ENCODE data around the gene ASS1. TPM values are rescaled to one million over a fixed set of nuclear protein-coding genes. Genes with fewer than 3 reads are reported as not detected.

ASS1 gene
- total RNA-seq, 1 experiment from 2014 or later: 255 TPM

GRCh38 chr9:130448771-130449603 lies 4.2 kb downstream of the ASS1 start:
- no peak for DNase-seq
- H3K36me3 ChIP-seq (ENCODE audit: low read depth): no peaks in the 10 kb centered on the region
- no peak overlapping the region for H3K27ac ChIP-seq
- peaks cover 7% of the 10 kb centered on the region; the same call in 1 of the 2 replicates for H3K79me2 ChIP-seq (ENCODE audit: low read depth)
- ChIA-PET CTCF (interaction anchor here (0.6 to 0.7 kb wide), 4 partner anchors 11 to 472 kb away, joined by 5 to 12 read pairs (median 8); no protein-coding TSS in a partner anchor), POLR2A (ENCODE audit: unreplicated experiment) (no interaction called here)
- H3F3A ChIP-seq (ENCODE audit: insufficient read depth, low read depth): peaks cover 7% of the 10 kb centered on the region; the same call in 1 of the 2 replicates
- no TSS peak for BruUV-seq (replicated peaks)
- no peaks in the 10 kb centered on the region for H3K9me2 ChIP-seq (ENCODE audit: insufficient read depth)
- no peaks in the 10 kb centered on the region for H3K27me3 ChIP-seq (ENCODE audit: insufficient read depth, low read depth)
- H3K4me1 ChIP-seq (replicated peaks; ENCODE audit: insufficient read depth): peaks cover 42% of the 10 kb centered on the region
- no peak overlapping the region for H2AFZ ChIP-seq
- H4K20me1 ChIP-seq (ENCODE audit: insufficient read depth): peaks cover 25% of the 10 kb centered on the region
- peak overlapping the region; percentile 99; the same call in 1 of the 2 replicates for H3K4me2 ChIP-seq
- no peaks in the 10 kb centered on the region for H3K9me3 ChIP-seq (ENCODE audit: insufficient read depth, low read depth)
- intact Hi-C loops (cut with micrococcal nuclease; ENCODE audit: unreplicated experiment): loop anchor here (5.0 kb wide), 2 partner anchors 207 to 322 kb away; no protein-coding TSS in a partner anchor
- no peak overlapping the region for H3K4me3 ChIP-seq
- TF ChIP-seq EZH2 (IDR thresholded peaks at IDR 0.05; ENCODE audit: low read depth) (no peak), CTCF (conservative IDR thresholded peaks at IDR 0.05) (no peak)

- intact Hi-C loops (cut with micrococcal nuclease; ENCODE audit: unreplicated experiment): loop anchor here (2.0 to 5.0 kb wide), 2 partner anchors 36 to 343 kb away; no protein-coding TSS in a partner anchor
Observed at GRCh38 chr9:130450344-130451003, 5.7 kb downstream of the ASS1 start.

More at GRCh38 chr9:130450344-130451003, 5.7 kb downstream of the ASS1 start:
- Histone ChIP-seq H3K9me3 (ENCODE audit: insufficient read depth, low read depth) (no peaks in the 10 kb centered on the region), H3K4me3 (no peak overlapping the region), H4K20me1 (ENCODE audit: insufficient read depth) (peaks cover 25% of the 10 kb centered on the region), H3K79me2 (ENCODE audit: low read depth) (peaks cover 7% of the 10 kb centered on the region; the same call in 1 of the 2 replicates), H3K4me1 (replicated peaks; ENCODE audit: insufficient read depth) (peaks cover 42% of the 10 kb centered on the region), H3K36me3 (ENCODE audit: low read depth) (no peaks in the 10 kb centered on the region), H3K4me2 (no peak overlapping the region), H2AFZ (no peak overlapping the region), H3K27me3 (ENCODE audit: insufficient read depth, low read depth) (no peaks in the 10 kb centered on the region), H3K27ac (no peak overlapping the region), H3K9me2 (ENCODE audit: insufficient read depth) (no peaks in the 10 kb centered on the region), H3F3A (ENCODE audit: insufficient read depth, low read depth) (peaks cover 3% of the 10 kb centered on the region; the same call in 1 of the 2 replicates)
- BruUV-seq (replicated peaks): no TSS peak
- TF ChIP-seq CTCF (conservative IDR thresholded peaks at IDR 0.05) (no peak), EZH2 (IDR thresholded peaks at IDR 0.05; ENCODE audit: low read depth) (no peak)
- ChIA-PET POLR2A (ENCODE audit: unreplicated experiment) (no interaction called here), CTCF (no interaction called here)
- DNase-seq: no peak

All from PC-9 (cell line).